ENCODE results near the gene EHBP1L1. TPM values are rescaled to one million over a fixed set of nuclear protein-coding genes. Genes with fewer than 3 reads are reported as not detected.

The EHBP1L1 gene
- total and polyA plus RNA-seq, 2 of the 13 experiments (the other 11 are each of a cell fraction or from before 2014, with no cell fraction given) = 8.3 to 10.6 TPM

- TF ChIP-seq SOX5 (CRISPR knock-in tag; IDR thresholded peaks at IDR 0.05; ENCODE audit: borderline replicate concordance) (no peak), CBX5 (CRISPR knock-in tag; IDR thresholded peaks at IDR 0.05; ENCODE audit: borderline replicate concordance) (no peak), ETV6 (CRISPR knock-in tag; conservative IDR thresholded peaks at IDR 0.05) (no peak), MBD4 (IDR thresholded peaks at IDR 0.05; ENCODE audit: borderline replicate concordance, low read length) (no peak), ZNF225 (CRISPR knock-in tag; IDR thresholded peaks at IDR 0.05) (no peak), RARG (CRISPR knock-in tag; IDR thresholded peaks at IDR 0.05; ENCODE audit: low read depth) (no peak), ZNF670 (CRISPR knock-in tag; IDR thresholded peaks at IDR 0.05; ENCODE audit: borderline replicate concordance) (0 out of 2 replicates have a peak, but pooled peaks have one; percentile 44), ETS1 (CRISPR knock-in tag; IDR thresholded peaks at IDR 0.05) (no peak), ARID5B (CRISPR knock-in tag; IDR thresholded peaks at IDR 0.05) (no peak), CREBL2 (CRISPR knock-in tag; IDR thresholded peaks at IDR 0.05; ENCODE audit: borderline replicate concordance) (no peak), ZNF263 (CRISPR knock-in tag; IDR thresholded peaks at IDR 0.05) (peak; percentile 91), ASH2L (IDR thresholded peaks at IDR 0.05; ENCODE audit: insufficient read length, low read depth, low read length) (no peak), MATR3 (CRISPR knock-in tag; IDR thresholded peaks at IDR 0.05) (no peak), ZBTB7B (CRISPR knock-in tag; IDR thresholded peaks at IDR 0.05) (no peak), ZNF674 (CRISPR knock-in tag; IDR thresholded peaks at IDR 0.05; ENCODE audit: low read depth) (no peak), TBX2 (CRISPR knock-in tag; IDR thresholded peaks at IDR 0.05; ENCODE audit: borderline replicate concordance) (no peak), MIXL1 (CRISPR knock-in tag; IDR thresholded peaks at IDR 0.05) (no peak)
Observed at GRCh38 chr11:65528819-65529350, 47.0 kb upstream of the EHBP1L1 start (continued).

Measured in HepG2 (cell line).